GM21737 (cell line): Measurements from ENCODE around the gene CEP70.
A peak's percentile ranks its signal among the peaks of the same experiment; 100 is the strongest.
"Not testable (repeated sequence)": the region's sequence is repeated elsewhere in the genome, so short reads cannot be mapped to it uniquely, and the experiment has no call there.

Experiments
- ATAC-seq: cut with Tn5 transposase; IDR thresholded peaks from one replicate; pipeline ENCODE4 v1.9.1; 2021; ENCODE audit warnings: mild to moderate bottlenecking, moderate library complexity; ENCODE audit not compliant: unreplicated experiment

CEP70 gene

GRCh38 chr3:138521445-138521844, 72.6 kb downstream of the CEP70 start:
- ATAC-seq, result not testable (repeated sequence)

GRCh38 chr3:138513090-138513843, 80.8 kb downstream of the CEP70 start:
- ATAC-seq, result peak; percentile 65

- ATAC-seq, result no peak
Measured at GRCh38 chr3:138511945-138512344, 82.1 kb downstream of the CEP70 start.

- ATAC-seq, result no peak
Measured at GRCh38 chr3:138509586-138509985, 84.5 kb downstream of the CEP70 start.

- no peak for ATAC-seq
Measured at GRCh38 chr3:138507524-138507923, 86.5 kb downstream of the CEP70 start.

- no peak for ATAC-seq
Measured at GRCh38 chr3:138498991-138499390, 95.1 kb downstream of the CEP70 start.

- no peak for ATAC-seq
Measured at GRCh38 chr3:138497851-138498250, 96.2 kb downstream of the CEP70 start.

- no peak for ATAC-seq
Measured at GRCh38 chr3:138497021-138497420, 97.0 kb downstream of the CEP70 start.

GRCh38 chr3:138496436-138496835, 97.6 kb downstream of the CEP70 start:
- no peak for ATAC-seq

- not testable (repeated sequence) for ATAC-seq
Measured at GRCh38 chr3:138495638-138496037, 98.4 kb downstream of the CEP70 start.

GRCh38 chr3:138494607-138494929, 99.5 kb downstream of the CEP70 start:
- ATAC-seq, result no peak

GRCh38 chr3:138493804-138494606, 100.1 kb downstream of the CEP70 start:
- ATAC-seq, result no peak

GRCh38 chr3:138492980-138493675, 100.9 kb downstream of the CEP70 start:
- ATAC-seq, result no peak

GRCh38 chr3:138491971-138492370, 102.1 kb downstream of the CEP70 start:
- no peak for ATAC-seq

- ATAC-seq, result not testable (repeated sequence)
Measured at GRCh38 chr3:138486580-138486979, 107.5 kb downstream of the CEP70 start.

GRCh38 chr3:138484672-138485071, 109.4 kb downstream of the CEP70 start:
- ATAC-seq, result not testable (repeated sequence)

GRCh38 chr3:138479438-138479863, 114.6 kb downstream of the CEP70 start:
- no peak for ATAC-seq

- ATAC-seq, result no peak
Measured at GRCh38 chr3:138477801-138478200, 116.3 kb downstream of the CEP70 start.

GRCh38 chr3:138477120-138477519, 116.9 kb downstream of the CEP70 start:
- no peak for ATAC-seq

- ATAC-seq, result no peak
Measured at GRCh38 chr3:138476526-138476925, 117.5 kb downstream of the CEP70 start.

- ATAC-seq, result no peak
Measured at GRCh38 chr3:138474163-138474562, 119.9 kb downstream of the CEP70 start.

- no peak for ATAC-seq
Measured at GRCh38 chr3:138473391-138473790, 120.7 kb downstream of the CEP70 start.
